NCI-H2029 (cell line): ENCODE results near the gene RYR3.
A peak's percentile ranks its signal among the peaks of the same experiment; 100 is the strongest.

Experiments
- DNase-seq: peaks from one replicate; lab custom pipeline; 2025; lab: John Stamatoyannopoulos, UW

Gene RYR3

GRCh38 chr15:33310481-33311311 lies at the start of gene RYR3:
RYR3 (plus strand) TSS chr15:33310967; CDS start chr15:33311046, 79 bp downstream.
- peak; percentile 12 for DNase-seq

GRCh38 chr15:33262306-33262705 lies 48.5 kb upstream of the RYR3 start:
- DNase-seq: no peak

- no peak for DNase-seq
Measured at GRCh38 chr15:33277689-33278088, 33.1 kb upstream of the RYR3 start.

- DNase-seq: no peak
Measured at GRCh38 chr15:33278816-33279612, 31.8 kb upstream of the RYR3 start.

GRCh38 chr15:33279613-33280205 lies 31.1 kb upstream of the RYR3 start:
- no peak for DNase-seq

GRCh38 chr15:33282226-33283020 lies 28.3 kb upstream of the RYR3 start:
- no peak for DNase-seq

- no peak for DNase-seq
Measured at GRCh38 chr15:33283576-33283975, 27.2 kb upstream of the RYR3 start.

GRCh38 chr15:33284336-33284735 lies 26.4 kb upstream of the RYR3 start:
- DNase-seq: peak; percentile 78

GRCh38 chr15:33292717-33293307 lies 18.0 kb upstream of the RYR3 start:
- DNase-seq: peak; percentile 58

GRCh38 chr15:33293713-33294334 lies 16.9 kb upstream of the RYR3 start:
- no peak for DNase-seq

GRCh38 chr15:33296050-33296449 lies 14.7 kb upstream of the RYR3 start:
- DNase-seq: no peak

- DNase-seq: no peak
Measured at GRCh38 chr15:33296856-33297255, 13.9 kb upstream of the RYR3 start.

- no peak for DNase-seq
Measured at GRCh38 chr15:33298631-33299030, 12.1 kb upstream of the RYR3 start.

- no peak for DNase-seq
Measured at GRCh38 chr15:33304924-33305323, 5.8 kb upstream of the RYR3 start.

- no peak for DNase-seq
Measured at GRCh38 chr15:33309602-33310276, 1.0 kb upstream of the RYR3 start.

GRCh38 chr15:33311312-33311971 lies 675 bp downstream of the RYR3 start:
- DNase-seq: no peak

GRCh38 chr15:33313491-33313890 lies 2.7 kb downstream of the RYR3 start:
- no peak for DNase-seq

- no peak for DNase-seq
Measured at GRCh38 chr15:33314069-33314468, 3.3 kb downstream of the RYR3 start.

- DNase-seq: no peak
Measured at GRCh38 chr15:33315044-33315443, 4.3 kb downstream of the RYR3 start.

GRCh38 chr15:33317896-33318295 lies 7.1 kb downstream of the RYR3 start:
- no peak for DNase-seq
